ENCODE measurements around the gene NCAPH2.

Gene NCAPH2

GRCh38 chr22:50568626-50569025 is 60.6 kb downstream of the NCAPH2 start:
- in situ Hi-C loops (cut with HindIII; ENCODE audit: low sequenced_read_pairs) = no loop called here
- no peak for TF ChIP-seq CTCF (IDR thresholded peaks at IDR 0.05; ENCODE audit: low read depth, low read length)
- H3K4me3 ChIP-seq (ENCODE audit: low read depth, low read length) = no peak overlapping the region
- DNase-seq (ENCODE audit: low read depth, low spot score) = no peak

- in situ Hi-C loops (cut with HindIII; ENCODE audit: low sequenced_read_pairs) = no loop called here
- no peak for DNase-seq (ENCODE audit: low read depth, low spot score)
- TF ChIP-seq CTCF (IDR thresholded peaks at IDR 0.05; ENCODE audit: low read depth, low read length) = no peak
- no peak overlapping the region for H3K4me3 ChIP-seq (ENCODE audit: low read depth, low read length)
Observed at GRCh38 chr22:50569041-50569459, 61.0 kb downstream of the NCAPH2 start.

- no peak overlapping the region for H3K4me3 ChIP-seq (ENCODE audit: low read depth, low read length)
- TF ChIP-seq CTCF (IDR thresholded peaks at IDR 0.05; ENCODE audit: low read depth, low read length) = no peak
- no peak for DNase-seq (ENCODE audit: low read depth, low spot score)
- in situ Hi-C loops (cut with HindIII; ENCODE audit: low sequenced_read_pairs) = no loop called here
Observed at GRCh38 chr22:50569896-50570535, 62.0 kb downstream of the NCAPH2 start.

- in situ Hi-C loops (cut with HindIII; ENCODE audit: low sequenced_read_pairs) = no loop called here
Observed at GRCh38 chr22:50570861-50571260, 62.8 kb downstream of the NCAPH2 start.

GRCh38 chr22:50571264-50572175 is 63.5 kb downstream of the NCAPH2 start:
- H3K4me3 ChIP-seq (ENCODE audit: low read depth, low read length) = no peak overlapping the region
- no peak for TF ChIP-seq CTCF (IDR thresholded peaks at IDR 0.05; ENCODE audit: low read depth, low read length)
- in situ Hi-C loops (cut with HindIII; ENCODE audit: low sequenced_read_pairs) = no loop called here
- no peak for DNase-seq (ENCODE audit: low read depth, low spot score)

More at GRCh38 chr22:50570861-50571260, 62.8 kb downstream of the NCAPH2 start:
- no peak for TF ChIP-seq CTCF (IDR thresholded peaks at IDR 0.05; ENCODE audit: low read depth, low read length)
- no peak for DNase-seq (ENCODE audit: low read depth, low spot score)
- H3K4me3 ChIP-seq (ENCODE audit: low read depth, low read length) = no peak overlapping the region

- DNase-seq (ENCODE audit: low read depth, low spot score) = no peak
- H3K4me3 ChIP-seq (ENCODE audit: low read depth, low read length) = no peak overlapping the region
- in situ Hi-C loops (cut with HindIII; ENCODE audit: low sequenced_read_pairs) = no loop called here
- no peak for TF ChIP-seq CTCF (IDR thresholded peaks at IDR 0.05; ENCODE audit: low read depth, low read length)
Observed at GRCh38 chr22:50572965-50573364, 64.9 kb downstream of the NCAPH2 start.
